HG03354 (cell line): ENCODE measurements around the gene GNB3.
"Not testable (repeated sequence)": the region's sequence is repeated elsewhere in the genome, so short reads cannot be mapped to it uniquely, and the experiment has no call there.

Experiments
- ATAC-seq: cut with Tn5 transposase; IDR thresholded peaks from one replicate; pipeline ENCODE4 v1.9.1; 2021; ENCODE audit warnings: mild to moderate bottlenecking; ENCODE audit not compliant: unreplicated experiment, poor library complexity, severe bottlenecking

GNB3 gene

DNA sequence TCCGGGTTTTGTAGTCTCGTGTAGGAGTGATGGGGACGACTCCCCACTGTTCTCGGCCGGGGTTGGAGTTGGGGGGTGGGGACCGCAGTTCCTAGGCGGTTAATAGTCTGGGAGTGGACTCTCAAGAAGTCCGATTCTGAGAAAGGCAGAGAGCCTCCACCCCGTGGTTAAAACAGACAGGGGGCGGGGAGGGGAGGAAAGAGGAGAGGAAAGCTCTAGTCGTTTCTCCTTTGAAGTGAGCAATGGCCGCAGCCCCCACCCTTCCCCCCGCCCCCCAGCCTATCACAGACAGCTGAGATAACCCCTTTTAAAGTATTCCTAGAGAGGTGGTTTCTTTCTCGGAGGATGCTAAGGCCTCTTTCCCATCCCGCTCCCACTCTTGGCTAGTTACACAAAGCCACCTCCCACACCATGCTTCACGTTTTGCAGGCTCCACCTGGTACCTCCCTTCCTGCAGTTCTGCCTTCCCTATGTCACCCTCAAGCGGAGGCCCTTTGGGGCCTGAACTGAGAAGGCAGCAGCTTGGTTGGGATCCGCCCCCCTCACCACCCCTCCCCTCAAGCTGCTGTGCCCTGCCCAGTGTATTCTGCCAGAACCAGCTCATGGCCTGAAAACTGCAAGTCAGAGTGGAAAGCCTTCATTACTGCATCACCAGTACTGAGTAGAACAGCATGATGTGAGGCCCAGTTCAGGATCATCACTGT, 12.1 kb downstream of the GNB3 start:
- ATAC-seq = no peak

DNA sequence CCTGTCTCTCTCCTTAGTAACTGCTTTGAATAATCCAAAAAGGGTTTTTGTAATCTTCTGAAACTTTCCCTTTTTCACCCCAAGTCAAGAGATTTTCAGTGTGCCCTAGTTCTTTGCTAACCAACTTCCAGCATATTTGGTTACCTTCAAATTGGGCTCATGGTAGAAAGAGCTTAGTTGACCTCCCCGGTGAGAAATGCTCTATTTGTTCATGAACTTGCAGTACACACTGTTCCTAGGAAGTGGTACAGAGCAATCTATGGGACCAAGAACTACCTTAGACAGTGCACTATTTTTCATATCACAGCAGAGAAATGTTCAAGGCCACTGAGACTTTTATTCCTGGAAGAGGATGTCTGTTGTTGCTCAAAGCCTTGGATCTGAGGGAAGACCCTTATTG, 12.9 kb downstream of the GNB3 start:
- no peak for ATAC-seq

DNA sequence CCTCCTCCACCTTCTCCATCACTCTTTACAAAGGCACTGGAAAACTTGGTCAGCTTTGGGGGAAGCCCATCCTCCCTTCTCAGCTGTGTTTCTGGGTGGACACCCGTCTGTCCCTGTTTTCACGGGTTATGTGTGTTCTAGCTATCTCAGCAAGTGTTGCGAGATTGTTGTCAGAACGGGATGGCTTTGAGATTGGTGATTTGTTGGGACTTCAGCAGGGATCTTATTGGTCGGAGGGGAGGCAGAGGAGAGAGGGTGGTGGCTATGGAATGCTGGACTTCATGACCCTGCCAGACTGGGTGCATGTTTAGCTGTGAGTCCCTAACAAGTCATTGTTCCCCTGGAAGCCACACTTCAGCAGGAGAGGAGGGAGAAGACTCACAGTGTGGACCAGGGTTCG, 13.3 kb downstream of the GNB3 start:
- no peak for ATAC-seq

DNA sequence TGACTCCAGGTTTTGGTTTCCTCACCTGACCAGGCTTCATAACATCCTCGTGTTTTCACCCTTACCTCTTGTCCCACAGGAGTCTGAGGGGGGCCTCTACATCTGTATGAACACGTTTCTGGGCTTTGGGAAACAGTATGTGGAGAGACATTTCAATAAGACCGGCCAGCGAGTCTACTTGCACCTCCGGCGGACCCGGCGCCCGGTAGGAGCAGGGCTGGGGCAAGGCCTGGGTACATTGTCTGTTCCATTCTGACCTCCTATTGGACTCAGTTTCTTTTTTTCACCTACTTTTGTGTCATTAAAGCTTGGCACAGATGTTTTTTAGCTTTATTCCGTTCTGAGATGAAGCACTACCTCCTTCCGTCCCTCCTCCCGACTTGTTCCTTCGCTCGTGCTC, 14.6 kb downstream of the GNB3 start:
- ATAC-seq = no peak

DNA sequence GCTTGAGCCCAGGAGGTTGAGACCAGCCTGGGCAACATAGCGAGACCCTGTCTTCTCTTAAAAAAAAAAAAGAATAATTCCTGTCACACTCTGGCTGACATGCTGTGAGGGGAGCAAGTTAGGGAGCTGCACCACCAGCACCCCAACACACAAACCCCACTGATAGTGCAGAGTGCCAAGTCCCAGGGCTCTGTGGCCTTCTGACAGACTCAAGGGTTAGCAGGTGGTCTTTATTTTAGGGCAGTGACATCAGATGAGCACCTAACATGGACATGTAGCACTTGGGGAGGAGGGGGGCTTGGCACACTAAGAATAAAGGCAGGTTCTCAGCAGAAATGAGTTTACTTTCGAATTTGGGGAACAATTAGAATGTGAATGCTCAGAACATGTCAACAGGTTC, 18.1 kb downstream of the GNB3 start:
- no peak for ATAC-seq

DNA sequence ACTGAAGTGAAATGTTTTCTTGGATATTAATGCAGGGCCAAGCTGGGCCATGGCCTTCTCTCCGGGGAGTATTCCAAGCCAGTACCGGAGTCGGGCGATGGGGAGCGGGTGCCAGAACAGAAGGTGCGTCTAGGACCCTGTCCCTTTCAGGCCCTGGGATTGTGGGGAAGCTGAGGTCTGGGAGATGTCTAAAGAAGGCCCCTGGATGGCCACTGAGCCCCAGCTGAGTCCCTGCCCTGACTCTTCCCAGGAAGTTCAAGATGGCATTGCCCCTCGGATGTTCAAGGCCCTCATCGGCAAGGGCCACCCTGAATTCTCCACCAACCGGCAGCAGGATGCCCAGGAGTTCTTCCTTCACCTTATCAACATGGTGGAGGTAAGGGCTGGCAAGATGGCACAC, 19.4 kb downstream of the GNB3 start:
- ATAC-seq = no peak

DNA sequence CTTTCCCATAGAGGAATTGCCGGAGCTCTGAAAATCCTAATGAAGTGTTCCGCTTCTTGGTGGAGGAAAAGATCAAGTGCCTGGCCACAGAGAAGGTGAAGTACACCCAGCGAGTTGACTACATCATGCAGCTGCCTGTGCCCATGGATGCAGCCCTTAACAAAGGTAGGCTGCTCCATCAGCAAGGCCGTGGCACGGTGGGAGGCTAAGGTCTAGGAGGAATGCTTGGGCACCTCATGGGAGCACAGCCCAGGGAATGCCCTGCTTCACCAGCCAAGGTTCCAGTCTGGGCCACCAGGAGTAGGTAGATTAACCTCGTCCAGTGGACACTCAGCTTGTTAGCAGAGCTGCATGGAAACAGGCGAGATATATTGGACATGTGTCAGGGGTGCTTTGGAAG, 20.2 kb downstream of the GNB3 start:
- no peak for ATAC-seq

DNA sequence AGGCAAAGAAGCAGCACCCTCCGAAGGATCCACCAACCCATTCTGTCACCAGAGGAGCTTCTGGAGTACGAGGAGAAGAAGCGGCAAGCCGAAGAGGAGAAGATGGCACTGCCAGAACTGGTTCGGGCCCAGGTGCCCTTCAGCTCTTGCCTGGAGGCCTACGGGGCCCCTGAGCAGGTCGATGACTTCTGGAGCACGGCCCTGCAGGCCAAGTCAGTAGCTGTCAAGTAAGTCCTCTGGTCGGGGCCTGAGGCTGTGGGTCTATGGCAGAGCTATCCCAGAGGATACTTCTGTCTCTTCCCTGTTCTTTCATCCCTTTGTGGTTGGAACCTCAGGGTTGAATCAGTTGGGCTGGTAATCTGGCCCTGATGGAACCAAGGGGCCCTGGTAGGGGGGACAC, 20.7 kb downstream of the GNB3 start:
- no peak for ATAC-seq

DNA sequence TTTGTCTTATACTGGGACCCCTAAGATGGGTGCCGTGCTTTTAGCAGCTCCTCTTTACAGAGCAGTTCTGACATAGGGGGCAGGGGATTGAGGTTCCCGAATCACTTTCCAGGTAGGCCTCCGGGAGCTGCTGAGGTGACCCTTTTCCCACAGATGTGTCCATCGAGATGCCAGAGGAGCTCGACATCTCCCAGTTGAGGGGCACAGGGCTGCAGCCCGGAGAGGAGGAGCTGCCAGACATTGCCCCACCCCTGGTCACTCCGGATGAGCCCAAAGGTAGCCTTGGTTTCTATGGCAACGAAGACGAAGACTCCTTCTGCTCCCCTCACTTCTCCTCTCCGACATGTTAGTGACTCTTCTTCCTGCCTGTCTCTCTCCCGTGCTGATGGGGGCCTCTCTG, 22.3 kb downstream of the GNB3 start:
- ATAC-seq = no peak

DNA sequence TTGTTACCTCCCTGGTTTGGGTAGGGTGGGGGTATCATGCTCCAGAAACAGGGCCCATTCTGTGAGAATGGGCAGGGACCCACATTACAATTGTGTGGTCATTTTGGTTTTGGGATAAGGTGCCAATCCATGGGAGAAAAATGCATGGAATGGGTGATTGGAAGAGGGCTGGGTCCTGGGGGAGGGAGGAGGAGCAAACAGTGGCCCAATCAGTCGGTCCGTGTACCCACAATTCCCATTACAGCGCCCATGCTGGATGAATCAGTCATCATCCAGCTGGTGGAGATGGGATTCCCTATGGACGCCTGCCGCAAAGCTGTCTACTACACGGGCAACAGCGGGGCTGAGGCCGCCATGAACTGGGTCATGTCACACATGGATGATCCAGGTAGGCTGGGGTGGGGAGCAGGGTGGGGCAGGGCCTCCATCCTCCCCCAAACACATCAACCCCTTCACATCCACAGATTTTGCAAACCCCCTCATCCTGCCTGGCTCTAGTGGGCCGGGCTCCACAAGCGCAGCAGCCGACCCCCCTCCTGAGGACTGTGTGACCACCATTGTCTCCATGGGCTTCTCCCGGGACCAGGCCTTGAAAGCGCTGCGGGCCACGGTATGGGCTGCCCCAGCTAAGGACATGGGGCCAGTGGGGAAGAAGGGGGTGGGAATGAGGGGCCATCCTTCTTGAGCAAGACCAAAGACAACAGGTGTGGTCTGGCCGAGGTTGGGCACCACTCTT, 23.0 kb downstream of the GNB3 start:
- no peak for ATAC-seq

DNA sequence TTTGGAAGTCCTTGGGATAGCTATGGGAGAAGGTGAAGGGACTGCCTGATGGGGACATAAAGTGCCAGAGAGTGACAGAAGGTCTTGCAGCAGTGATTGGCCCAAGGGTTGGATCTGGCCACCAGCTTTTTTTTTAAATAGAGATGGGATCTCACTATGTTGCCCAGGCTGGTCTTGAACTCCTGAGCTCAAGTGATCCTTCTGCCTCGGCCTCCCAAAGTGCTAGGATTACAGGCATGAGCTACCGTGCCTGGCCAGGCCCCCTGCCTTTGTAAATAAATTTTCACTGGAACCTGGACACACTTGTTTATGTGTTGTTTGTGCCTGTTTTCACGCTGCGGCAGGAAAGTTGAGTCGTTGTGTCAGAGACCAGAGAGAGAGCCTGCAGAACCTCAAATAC, 24.6 kb downstream of the GNB3 start:
- ATAC-seq = not testable (repeated sequence)

DNA sequence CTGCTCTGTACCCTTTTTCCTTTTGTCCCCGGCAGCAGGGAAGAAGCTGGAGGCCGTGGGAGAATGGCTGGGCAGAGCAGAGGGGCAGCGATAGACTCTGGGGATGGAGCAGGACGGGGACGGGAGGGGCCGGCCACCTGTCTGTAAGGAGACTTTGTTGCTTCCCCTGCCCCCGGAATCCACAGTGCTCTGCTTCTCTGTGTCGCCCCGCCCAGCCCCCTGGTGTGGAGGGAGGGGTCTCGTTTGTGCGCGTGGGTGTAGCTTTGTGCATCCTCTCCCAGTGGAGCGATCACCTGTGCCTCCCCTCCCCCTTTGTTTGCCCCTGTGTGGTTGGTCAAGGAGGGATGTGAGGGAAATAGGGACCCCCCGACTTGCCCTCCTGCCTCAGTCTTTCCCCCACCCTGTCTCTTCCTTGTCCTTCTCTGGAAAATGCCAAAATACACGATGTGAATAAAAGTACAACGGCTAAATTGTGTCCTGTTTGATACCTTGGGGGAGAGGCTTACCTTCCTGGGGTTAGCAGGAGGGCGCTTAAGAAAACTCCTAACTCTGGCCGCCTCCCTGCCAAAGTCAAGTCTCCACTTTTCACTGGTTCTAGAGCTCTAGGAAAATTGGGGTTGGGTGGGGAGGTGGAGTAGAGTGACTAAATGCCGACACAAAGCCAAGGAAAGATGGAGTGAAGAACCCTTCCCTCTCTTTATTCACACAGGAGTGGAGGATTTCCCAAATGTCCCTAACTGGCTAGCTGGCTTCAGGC, 25.6 kb downstream of the GNB3 start:
- ATAC-seq = no peak

DNA sequence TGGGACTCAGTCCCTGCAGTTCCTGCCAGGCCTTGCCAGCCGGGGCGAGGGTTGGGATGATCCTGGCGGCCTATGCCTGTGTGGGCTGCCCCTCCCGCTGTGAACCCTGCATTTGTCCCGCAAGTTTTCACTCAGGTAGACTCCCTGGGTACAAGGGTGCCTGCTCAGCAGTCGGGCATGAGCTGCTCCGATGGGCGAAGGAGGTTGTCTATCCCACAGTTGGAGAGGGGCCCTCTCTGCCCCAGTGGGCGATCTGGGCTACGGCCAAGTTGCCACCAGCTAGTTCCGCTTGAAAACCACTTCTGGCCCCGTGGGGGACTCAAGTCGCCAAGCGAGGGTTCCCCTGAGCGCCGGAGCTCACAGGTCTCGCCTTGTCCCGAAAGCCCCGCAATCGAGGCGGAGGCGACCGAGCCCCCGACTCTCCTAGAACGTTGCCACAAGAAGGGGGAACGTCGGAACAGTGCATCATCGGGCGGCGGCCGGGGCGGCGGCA, 26.2 kb downstream of the GNB3 start:
- peak; percentile 15 for ATAC-seq

DNA sequence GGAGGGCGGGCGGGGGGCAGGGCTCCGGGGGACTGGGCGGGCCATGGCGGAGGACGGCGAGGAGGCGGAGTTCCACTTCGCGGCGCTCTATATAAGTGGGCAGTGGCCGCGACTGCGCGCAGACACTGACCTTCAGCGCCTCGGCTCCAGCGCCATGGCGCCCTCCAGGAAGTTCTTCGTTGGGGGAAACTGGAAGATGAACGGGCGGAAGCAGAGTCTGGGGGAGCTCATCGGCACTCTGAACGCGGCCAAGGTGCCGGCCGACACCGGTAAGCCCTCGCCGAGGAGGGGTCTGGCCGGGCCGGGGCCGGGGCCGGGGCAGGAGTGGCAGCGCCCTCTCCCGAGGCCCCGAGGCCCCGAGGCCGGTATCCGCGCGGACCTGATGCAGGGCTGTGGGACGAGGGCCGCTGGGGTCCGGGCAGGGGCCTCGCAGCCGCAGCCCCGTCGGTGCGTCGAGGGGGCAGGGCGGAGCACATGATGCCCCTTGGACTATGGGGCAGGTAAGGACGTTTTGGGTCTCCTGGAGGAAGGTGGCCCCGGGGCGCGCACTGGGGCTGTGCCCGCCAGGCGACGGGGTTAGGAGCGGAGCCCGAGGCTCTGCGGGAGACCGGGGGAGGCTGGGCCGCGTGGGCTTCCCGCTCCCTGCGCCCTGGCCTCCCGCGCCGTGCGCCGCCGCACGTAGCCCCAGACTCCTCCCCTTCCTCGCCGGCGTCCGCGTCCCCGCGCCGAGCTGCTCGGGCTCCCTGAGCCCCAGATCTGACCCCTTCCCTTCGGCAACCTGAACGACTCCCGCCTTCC, 26.9 kb downstream of the GNB3 start, which contains the start of gene TPI1:
TPI1 (plus strand) TSS at position 119 of the 798 bp plus-strand sequence; CDS start at position 155, 36 bp downstream.
- peak; percentile 66 for ATAC-seq

DNA sequence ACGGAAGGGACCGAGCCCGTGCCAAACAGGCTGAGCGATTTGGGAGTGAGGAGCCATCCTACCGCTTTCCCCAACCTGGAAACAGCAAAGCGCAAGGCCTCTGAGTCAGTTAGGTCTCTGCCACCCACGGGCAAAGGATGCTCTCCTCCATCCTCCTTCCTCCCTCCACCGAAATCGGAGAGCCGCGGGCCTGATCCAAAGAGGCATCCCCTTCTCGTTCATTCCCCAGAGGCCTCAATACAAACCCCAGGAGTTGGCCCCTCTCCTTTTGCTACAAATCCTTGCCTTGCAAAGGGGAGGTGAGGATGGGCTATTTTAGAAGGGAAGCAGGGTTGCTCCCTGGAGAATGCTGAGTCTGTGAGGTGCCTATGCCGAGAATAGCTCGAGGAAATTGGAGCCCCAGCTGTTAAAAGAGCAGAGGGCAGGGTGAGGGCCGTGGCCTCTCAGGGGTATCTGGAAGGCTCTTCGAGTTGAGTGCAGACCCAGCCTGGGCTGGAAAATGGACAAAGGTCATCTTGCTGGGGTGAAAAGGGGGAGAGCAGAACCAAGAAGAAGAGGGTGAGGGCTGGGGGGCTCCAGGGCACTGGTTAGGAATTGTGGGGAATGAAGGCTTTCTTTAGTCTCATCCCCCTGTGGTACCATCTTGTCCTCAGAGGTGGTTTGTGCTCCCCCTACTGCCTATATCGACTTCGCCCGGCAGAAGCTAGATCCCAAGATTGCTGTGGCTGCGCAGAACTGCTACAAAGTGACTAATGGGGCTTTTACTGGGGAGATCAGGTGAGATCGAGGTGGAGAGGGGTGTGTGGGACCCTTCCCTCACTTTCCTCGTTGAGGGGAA, 27.7 kb downstream of the GNB3 start:
- ATAC-seq = no peak

DNA sequence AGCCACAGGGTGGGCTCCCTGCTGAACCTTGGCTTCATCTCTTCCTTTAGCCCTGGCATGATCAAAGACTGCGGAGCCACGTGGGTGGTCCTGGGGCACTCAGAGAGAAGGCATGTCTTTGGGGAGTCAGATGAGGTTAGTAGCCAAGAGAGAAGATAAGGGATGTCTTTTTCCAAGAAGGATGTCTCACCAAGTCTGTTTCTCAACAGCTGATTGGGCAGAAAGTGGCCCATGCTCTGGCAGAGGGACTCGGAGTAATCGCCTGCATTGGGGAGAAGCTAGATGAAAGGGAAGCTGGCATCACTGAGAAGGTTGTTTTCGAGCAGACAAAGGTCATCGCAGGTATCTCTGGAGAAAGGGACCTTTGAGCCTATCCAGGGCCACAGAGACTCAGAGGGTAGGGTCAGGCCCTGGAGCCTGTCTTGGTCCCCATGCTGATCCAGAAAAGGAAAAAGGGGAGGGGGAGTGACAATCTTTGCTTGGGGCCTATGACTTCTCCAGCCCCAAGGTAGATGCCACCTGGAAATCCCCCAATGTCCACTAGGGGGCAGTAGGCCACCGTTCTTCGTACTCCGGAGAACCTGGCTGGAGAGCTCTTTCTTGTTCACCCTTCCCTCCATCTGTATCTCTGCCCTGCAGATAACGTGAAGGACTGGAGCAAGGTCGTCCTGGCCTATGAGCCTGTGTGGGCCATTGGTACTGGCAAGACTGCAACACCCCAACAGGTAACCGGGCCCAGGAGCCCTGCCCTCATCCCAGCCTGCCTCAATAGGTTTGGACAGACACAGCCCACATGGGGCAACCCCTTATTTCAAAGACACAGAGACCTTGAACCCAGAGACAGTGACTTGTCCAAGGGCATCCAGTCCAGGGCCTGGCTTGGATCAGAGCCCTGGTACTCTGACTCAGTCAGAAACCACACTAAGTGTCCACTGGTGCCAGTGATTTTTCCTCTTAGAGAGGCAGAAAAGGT, 28.6 kb downstream of the GNB3 start:
- no peak for ATAC-seq

DNA sequence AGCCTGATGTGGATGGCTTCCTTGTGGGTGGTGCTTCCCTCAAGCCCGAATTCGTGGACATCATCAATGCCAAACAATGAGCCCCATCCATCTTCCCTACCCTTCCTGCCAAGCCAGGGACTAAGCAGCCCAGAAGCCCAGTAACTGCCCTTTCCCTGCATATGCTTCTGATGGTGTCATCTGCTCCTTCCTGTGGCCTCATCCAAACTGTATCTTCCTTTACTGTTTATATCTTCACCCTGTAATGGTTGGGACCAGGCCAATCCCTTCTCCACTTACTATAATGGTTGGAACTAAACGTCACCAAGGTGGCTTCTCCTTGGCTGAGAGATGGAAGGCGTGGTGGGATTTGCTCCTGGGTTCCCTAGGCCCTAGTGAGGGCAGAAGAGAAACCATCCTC, 29.6 kb downstream of the GNB3 start:
- not testable (repeated sequence) for ATAC-seq
